Stromal cell of bone marrow (primary cell): ENCODE results near the gene RNF217.
A peak's percentile ranks its signal among the peaks of the same experiment; 100 is the strongest.
"Not testable (repeated sequence)": the region's sequence is repeated elsewhere in the genome, so short reads cannot be mapped to it uniquely, and the experiment has no call there.

ENCODE experiments used
- DNase-seq: peaks from one replicate; pipeline ENCODE4 v3.0.0-alpha.2; 2012; ENCODE audit warnings: low read depth

The RNF217 gene

DNA sequence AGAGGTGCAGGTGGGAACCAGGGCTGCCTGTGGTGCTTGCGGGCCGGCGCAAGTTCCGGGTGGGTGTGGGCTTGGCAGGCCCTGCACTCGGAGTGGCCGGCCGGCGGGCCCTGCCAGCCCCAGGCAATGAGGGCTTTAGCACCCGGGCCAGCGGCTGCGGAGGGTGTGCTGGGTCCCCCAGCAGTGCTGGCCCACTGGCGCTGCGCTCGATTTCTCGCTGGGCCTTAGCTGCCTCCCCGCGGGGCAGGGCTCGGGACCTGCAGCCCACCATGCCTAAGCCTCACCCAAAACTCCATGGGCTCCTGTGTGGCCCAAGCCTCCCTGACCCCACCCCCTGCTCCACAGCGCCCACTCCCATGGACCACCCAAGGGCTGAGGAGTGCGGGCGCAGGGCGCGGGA is 163.6 kb downstream of the RNF217 start:
- DNase-seq, result not testable (repeated sequence)

GRCh38 chr6:125129354-125129753 is 167.1 kb downstream of the RNF217 start:
- no peak for DNase-seq

GRCh38 chr6:125132058-125132457 is 169.8 kb downstream of the RNF217 start:
- no peak for DNase-seq

DNA sequence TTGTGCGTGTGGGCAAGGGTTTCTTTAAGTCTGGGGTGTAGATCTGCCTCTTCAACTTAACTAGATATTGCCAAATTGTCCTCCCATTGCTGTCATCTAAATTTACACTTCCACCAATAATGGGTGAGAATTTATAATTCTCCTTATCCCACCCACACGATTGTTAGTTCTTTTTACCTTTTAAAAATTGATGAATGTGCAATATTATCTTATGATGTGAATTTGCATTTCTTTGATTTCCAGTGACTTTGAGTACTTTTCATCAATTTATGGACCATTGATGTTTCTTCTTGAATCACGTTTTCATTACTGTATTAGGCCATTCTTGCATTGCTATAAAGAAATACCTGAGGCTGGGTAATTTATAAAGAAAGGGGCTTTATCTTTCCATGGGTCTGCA is 174.1 kb downstream of the RNF217 start:
- no peak for DNase-seq

DNA sequence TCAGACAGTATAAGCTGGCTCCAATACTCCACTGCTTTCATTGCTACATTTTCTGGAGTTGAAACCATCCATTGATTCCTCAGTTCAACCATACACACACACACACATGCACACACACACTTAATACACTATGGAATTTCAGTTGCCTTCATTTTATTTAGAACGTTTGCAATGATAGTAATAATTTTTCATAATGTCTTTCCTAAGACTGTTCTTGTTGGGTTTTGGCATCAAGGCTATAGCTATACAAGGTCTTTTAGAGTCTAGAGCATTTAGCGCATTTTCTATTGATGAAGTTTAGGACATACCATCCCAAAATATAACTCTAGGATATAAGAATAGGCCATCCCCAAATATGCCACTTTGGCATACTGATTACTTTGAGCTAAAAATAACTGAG is 175.8 kb downstream of the RNF217 start:
- no peak for DNase-seq

DNA sequence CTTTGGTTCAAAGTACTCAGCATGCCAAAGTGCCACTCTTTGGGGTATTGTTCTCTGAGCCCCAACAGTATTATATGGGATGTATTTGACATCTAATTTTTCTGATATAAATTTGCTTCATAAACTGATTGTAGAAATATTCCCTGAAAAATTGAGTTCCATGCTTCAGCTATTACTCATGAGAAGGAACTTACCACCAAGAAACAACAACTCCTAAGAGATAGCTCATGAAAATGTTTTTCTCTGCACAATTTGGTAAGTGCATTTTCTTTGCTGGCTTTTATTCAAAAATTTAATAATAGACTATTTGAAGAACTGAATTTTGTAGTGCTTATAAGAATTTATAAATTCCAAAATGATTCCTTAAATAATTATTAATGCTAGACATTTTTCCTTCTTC is 178.6 kb downstream of the RNF217 start:
- peak; percentile 29 for DNase-seq
